ENCODE measurements around the gene SMIM1.
"Not testable (repeated sequence)": the region's sequence is repeated elsewhere in the genome, so short reads cannot be mapped to it uniquely, and the experiment has no call there.

The SMIM1 gene

GRCh38 chr1:3787745-3788605 lies 15.4 kb downstream of the SMIM1 start:
- in situ Hi-C loops (cut with HindIII; ENCODE audit: low pct_unique_long_range_greater_than_20kb, low sequenced_read_pairs) = no loop called here
- no peak for DNase-seq (ENCODE audit: low read depth in 1 of 2, low spot score in 1 of 2)
- no peak for TF ChIP-seq JUND (IDR thresholded peaks at IDR 0.05; ENCODE audit: low read depth)

GRCh38 chr1:3788756-3789420 lies 16.3 kb downstream of the SMIM1 start:
- in situ Hi-C loops (cut with HindIII; ENCODE audit: low pct_unique_long_range_greater_than_20kb, low sequenced_read_pairs) = no loop called here
- no peak for DNase-seq (ENCODE audit: low read depth in 1 of 2, low spot score in 1 of 2)
- TF ChIP-seq JUND (IDR thresholded peaks at IDR 0.05; ENCODE audit: low read depth) = no peak

GRCh38 chr1:3789421-3790300 lies 17.1 kb downstream of the SMIM1 start:
- in situ Hi-C loops (cut with HindIII; ENCODE audit: low pct_unique_long_range_greater_than_20kb, low sequenced_read_pairs) = no loop called here
- no peak for TF ChIP-seq JUND (IDR thresholded peaks at IDR 0.05; ENCODE audit: low read depth)
- no peak for DNase-seq (ENCODE audit: low read depth in 1 of 2, low spot score in 1 of 2)

GRCh38 chr1:3790500-3790923 lies 18.0 kb downstream of the SMIM1 start:
- in situ Hi-C loops (cut with HindIII; ENCODE audit: low pct_unique_long_range_greater_than_20kb, low sequenced_read_pairs) = no loop called here
- no peak for TF ChIP-seq JUND (IDR thresholded peaks at IDR 0.05; ENCODE audit: low read depth)
- DNase-seq (ENCODE audit: low read depth in 1 of 2, low spot score in 1 of 2) = no peak

- TF ChIP-seq JUND (IDR thresholded peaks at IDR 0.05; ENCODE audit: low read depth) = no peak
- in situ Hi-C loops (cut with HindIII; ENCODE audit: low pct_unique_long_range_greater_than_20kb, low sequenced_read_pairs) = no loop called here
- DNase-seq (ENCODE audit: low read depth in 1 of 2, low spot score in 1 of 2) = no peak
These were observed 18.4 kb downstream of the SMIM1 start for GRCh38 chr1:3790952-3791351.

- no peak for DNase-seq (ENCODE audit: low read depth in 1 of 2, low spot score in 1 of 2)
- TF ChIP-seq JUND (IDR thresholded peaks at IDR 0.05; ENCODE audit: low read depth) = no peak
These were observed 23.1 kb downstream of the SMIM1 start for GRCh38 chr1:3795453-3796214.

GRCh38 chr1:3796215-3797061 lies 23.9 kb downstream of the SMIM1 start, which contains the start of gene LRRC47:
LRRC47 (minus strand) TSS chr1:3796498; CDS start chr1:3796476, 22 bp downstream.
- in situ Hi-C loops (cut with HindIII; ENCODE audit: low pct_unique_long_range_greater_than_20kb, low sequenced_read_pairs) = no loop called here
- TF ChIP-seq JUND (IDR thresholded peaks at IDR 0.05; ENCODE audit: low read depth) = no peak
- peak; percentile 90 to 92 for DNase-seq (ENCODE audit: low read depth in 1 of 2, low spot score in 1 of 2)

More at GRCh38 chr1:3795453-3796214, 23.1 kb downstream of the SMIM1 start:
- in situ Hi-C loops (cut with HindIII; ENCODE audit: low pct_unique_long_range_greater_than_20kb, low sequenced_read_pairs) = no loop called here

GRCh38 chr1:3799976-3800685 lies 27.6 kb downstream of the SMIM1 start:
- peak in 1 of 2 experiments; percentile 27 for DNase-seq (ENCODE audit: low read depth in 1 of 2, low spot score in 1 of 2)
- in situ Hi-C loops (cut with HindIII; ENCODE audit: low pct_unique_long_range_greater_than_20kb, low sequenced_read_pairs) = no loop called here
- no peak for TF ChIP-seq JUND (IDR thresholded peaks at IDR 0.05; ENCODE audit: low read depth)

- in situ Hi-C loops (cut with HindIII; ENCODE audit: low pct_unique_long_range_greater_than_20kb, low sequenced_read_pairs); DNase-seq (ENCODE audit: low read depth in 1 of 2, low spot score in 1 of 2): not testable (repeated sequence)
These were observed 28.2 kb downstream of the SMIM1 start for GRCh38 chr1:3800795-3801194.

- DNase-seq (ENCODE audit: low read depth in 1 of 2, low spot score in 1 of 2) = no peak
- TF ChIP-seq JUND (IDR thresholded peaks at IDR 0.05; ENCODE audit: low read depth) = no peak
- in situ Hi-C loops (cut with HindIII; ENCODE audit: low pct_unique_long_range_greater_than_20kb, low sequenced_read_pairs) = no loop called here
These were observed 31.5 kb downstream of the SMIM1 start for GRCh38 chr1:3803905-3804626.

GRCh38 chr1:3804627-3804944 lies 32.0 kb downstream of the SMIM1 start:
- DNase-seq (ENCODE audit: low read depth in 1 of 2, low spot score in 1 of 2); in situ Hi-C loops (cut with HindIII; ENCODE audit: low pct_unique_long_range_greater_than_20kb, low sequenced_read_pairs): not testable (repeated sequence)
